ENCODE data around the gene HEATR5A.
"Not testable (repeated sequence)": the region's sequence is repeated elsewhere in the genome, so short reads cannot be mapped to it uniquely, and the experiment has no call there.

HEATR5A gene

GRCh38 chr14:31420319-31421111 is at the start of gene HEATR5A:
Gene HEATR5A (minus strand): TSS chr14:31420550. CDS start chr14:31402975, 17,575 bp downstream.
- peak; percentile 88 for DNase-seq (ENCODE audit: low read depth)

GRCh38 chr14:31466554-31466953 is 46.2 kb upstream of the HEATR5A start:
- DNase-seq (ENCODE audit: low read depth), result no peak

GRCh38 chr14:31465111-31465510 is 44.8 kb upstream of the HEATR5A start:
- no peak for DNase-seq (ENCODE audit: low read depth)

GRCh38 chr14:31462450-31462849 is 42.1 kb upstream of the HEATR5A start:
- DNase-seq (ENCODE audit: low read depth), result not testable (repeated sequence)

GRCh38 chr14:31461545-31461944 is 41.2 kb upstream of the HEATR5A start:
- DNase-seq (ENCODE audit: low read depth), result no peak

- DNase-seq (ENCODE audit: low read depth), result no peak
These were observed 37.6 kb upstream of the HEATR5A start for GRCh38 chr14:31457665-31458659.

GRCh38 chr14:31456841-31457664 is 36.7 kb upstream of the HEATR5A start, which contains the start of gene DTD2:
Gene DTD2 (minus strand): TSS chr14:31457506. CDS start chr14:31457393, 113 bp downstream.
- DNase-seq (ENCODE audit: low read depth), result peak; percentile 84

- DNase-seq (ENCODE audit: low read depth), result no peak
These were observed 29.7 kb upstream of the HEATR5A start for GRCh38 chr14:31449971-31450610.

GRCh38 chr14:31449136-31449535 is 28.8 kb upstream of the HEATR5A start:
- no peak for DNase-seq (ENCODE audit: low read depth)

GRCh38 chr14:31445703-31446102 is 25.4 kb upstream of the HEATR5A start:
- DNase-seq (ENCODE audit: low read depth), result no peak

GRCh38 chr14:31442284-31442683 is 21.9 kb upstream of the HEATR5A start:
- no peak for DNase-seq (ENCODE audit: low read depth)

- DNase-seq (ENCODE audit: low read depth), result no peak
These were observed 21.1 kb upstream of the HEATR5A start for GRCh38 chr14:31441273-31442111.

GRCh38 chr14:31440280-31440679 is 19.9 kb upstream of the HEATR5A start:
- DNase-seq (ENCODE audit: low read depth), result no peak

- DNase-seq (ENCODE audit: low read depth), result no peak
These were observed 19.2 kb upstream of the HEATR5A start for GRCh38 chr14:31439561-31439960.

- not testable (repeated sequence) for DNase-seq (ENCODE audit: low read depth)
These were observed 16.8 kb upstream of the HEATR5A start for GRCh38 chr14:31437045-31437691.

- DNase-seq (ENCODE audit: low read depth), result no peak
These were observed 14.9 kb upstream of the HEATR5A start for GRCh38 chr14:31435276-31435675.

- DNase-seq (ENCODE audit: low read depth), result no peak
These were observed 10.4 kb upstream of the HEATR5A start for GRCh38 chr14:31430634-31431264.

GRCh38 chr14:31429791-31430190 is 9.4 kb upstream of the HEATR5A start:
- DNase-seq (ENCODE audit: low read depth), result no peak

GRCh38 chr14:31428011-31428410 is 7.7 kb upstream of the HEATR5A start:
- no peak for DNase-seq (ENCODE audit: low read depth)

Data from activated T-helper 9 cell treated with anti-CD3 and anti-CD28 coated beads, Interleukin-2, amount 50 U/mL, for 16 hours (primary cell).